Lower leg skin (tissue), 4 donors: ENCODE measurements around the gene JAGN1. TPM values are rescaled to one million over a fixed set of nuclear protein-coding genes. Genes with fewer than 3 reads are reported as not detected.

Source experiments
- DNase-seq, 2 donors: peaks; one replicate each; pipeline ENCODE4 v3.0.0-alpha.2; 2019; ENCODE audit warnings: low spot score in 2 of 2
- H3K4me3 ChIP-seq: fragments of 200-600 bp; sonication (generic); 2 replicates; pipeline ENCODE4 v1.5.1; 2017; ENCODE audit warnings: mild to moderate bottlenecking, low read depth; ENCODE audit not compliant: poor library complexity, severe bottlenecking
- CTCF ChIP-seq, 3 donors: fragments of 450-650 bp; IDR thresholded peaks; one replicate each; pipeline ENCODE4 v1.5.1; 2016; ENCODE audit warnings: antibody characterized with exemption in 3 of 3, mild to moderate bottlenecking in 3 of 3, moderate library complexity in 2 of 3
- POLR2A ChIP-seq, 2 donors: fragments of 450-650 bp; IDR thresholded peaks; one replicate each; pipeline ENCODE4 v1.6.1; 2016 to 2017; ENCODE audit warnings: antibody characterized with exemption in 2 of 2, mild to moderate bottlenecking in 1 of 2, moderate library complexity in 1 of 2
- WGBS, 2 donors: methylation state at CpG; one replicate each; pipeline ENCODE4 v1.1.5; 2018; 5-methylcytosine and 5-hydroxymethylcytosine counted together
- intact Hi-C: fragments of 100-400 bp; cut with DNase I; formaldehyde crosslinking; loops from one replicate; pipeline ENCODE4 v1.15.0; 2023; ENCODE audit warnings: low total_unique reads
- total RNA-seq, 4 donors: library from RNA; depleted of rRNA; stranded (reverse); fragments of >200 nt; gene quantifications; one replicate each; pipeline ENCODE4 v1.1.0, GENCODE V29; 2016

JAGN1 gene
- total RNA-seq, 4 donors from 2014 or later, result 39.2 to 70.6 (median 51.0) TPM

DNA sequence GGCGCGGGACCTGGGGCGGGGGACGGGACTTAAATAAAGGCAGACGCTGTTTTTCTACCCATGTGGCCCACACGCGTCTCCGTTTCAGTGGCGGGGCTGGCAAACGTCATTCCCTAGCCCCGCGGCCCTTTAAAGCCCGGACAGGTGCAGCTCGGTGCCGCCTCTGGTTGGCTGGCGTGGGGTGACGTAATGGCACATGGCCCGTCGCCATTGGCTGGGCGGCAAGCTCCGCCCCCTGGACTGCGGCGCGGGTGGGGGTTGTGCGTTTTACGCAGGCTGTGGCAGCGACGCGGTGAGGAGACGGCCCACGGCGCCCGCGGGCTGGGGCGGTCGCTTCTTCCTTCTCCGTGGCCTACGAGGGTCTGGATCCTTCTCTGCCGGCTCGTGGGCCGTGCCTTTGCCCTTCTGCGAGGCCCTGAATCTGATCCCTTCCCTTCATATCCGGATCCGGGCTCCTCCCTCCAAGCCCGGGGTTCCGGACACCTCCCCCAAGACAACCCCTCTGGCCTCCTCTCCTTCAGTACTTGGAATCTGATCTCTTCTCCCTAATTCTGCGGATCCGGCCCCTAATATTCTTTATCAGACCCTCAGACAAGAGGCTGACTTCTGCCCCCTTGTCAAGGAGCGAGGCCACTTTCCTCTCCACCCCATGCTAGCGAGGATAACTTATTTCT is 43.3 kb downstream of the JAGN1 start, which contains the start of gene CRELD1:
Gene CRELD1 (plus strand): TSS at position 274 of the 674 bp plus-strand sequence. CDS start 605 bp downstream, outside the sequence.
- TF ChIP-seq CTCF (IDR thresholded peaks at IDR 0.05) (no peak), POLR2A (IDR thresholded peaks at IDR 0.05) (peak in 1 of 2 donors; percentile 4)
- peak within 1 kb of the TSS; percentile 53 for H3K4me3 ChIP-seq
- intact Hi-C loops, result no loop called here
- 0 to 1% methylated on average over 30 to 34 of the region's 50 CpGs for WGBS, 2 donors
- peak; percentile 90 to 99 for DNase-seq

DNA sequence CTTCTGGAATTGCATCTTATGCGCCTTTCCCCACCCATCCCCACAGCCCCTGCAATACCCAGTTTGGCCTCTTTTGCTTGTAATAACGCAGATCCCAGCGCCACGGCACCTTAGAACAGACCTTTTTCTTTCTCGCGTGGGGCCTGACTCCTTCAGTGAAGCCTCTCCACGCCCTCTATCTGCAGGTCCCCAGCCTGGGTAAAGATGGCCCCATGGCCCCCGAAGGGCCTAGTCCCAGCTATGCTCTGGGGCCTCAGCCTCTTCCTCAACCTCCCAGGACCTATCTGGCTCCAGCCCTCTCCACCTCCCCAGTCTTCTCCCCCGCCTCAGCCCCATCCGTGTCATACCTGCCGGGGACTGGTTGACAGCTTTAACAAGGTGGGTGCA is 43.8 kb downstream of the JAGN1 start:
- WGBS, 2 donors, result 7 to 13% methylated on average over 11 of the region's 11 CpGs
- peak in 1 of 2 donors; percentile 87 for DNase-seq
- TF ChIP-seq CTCF (IDR thresholded peaks at IDR 0.05), result no peak
- TF ChIP-seq POLR2A (IDR thresholded peaks at IDR 0.05), result no peak
- H3K4me3 ChIP-seq, result peak overlapping the region; percentile 53
- intact Hi-C loops, result no loop called here

- intact Hi-C loops, result no loop called here
- TF ChIP-seq CTCF (IDR thresholded peaks at IDR 0.05) (no peak), POLR2A (IDR thresholded peaks at IDR 0.05) (no peak)
- H3K4me3 ChIP-seq, result no peak overlapping the region
- WGBS, 2 donors, result 49 to 66% methylated on average over 4 of the region's 4 CpGs
- no peak for DNase-seq
These were observed 44.6 kb downstream of the JAGN1 start for GRCh38 chr3:9934993-9935392.

DNA sequence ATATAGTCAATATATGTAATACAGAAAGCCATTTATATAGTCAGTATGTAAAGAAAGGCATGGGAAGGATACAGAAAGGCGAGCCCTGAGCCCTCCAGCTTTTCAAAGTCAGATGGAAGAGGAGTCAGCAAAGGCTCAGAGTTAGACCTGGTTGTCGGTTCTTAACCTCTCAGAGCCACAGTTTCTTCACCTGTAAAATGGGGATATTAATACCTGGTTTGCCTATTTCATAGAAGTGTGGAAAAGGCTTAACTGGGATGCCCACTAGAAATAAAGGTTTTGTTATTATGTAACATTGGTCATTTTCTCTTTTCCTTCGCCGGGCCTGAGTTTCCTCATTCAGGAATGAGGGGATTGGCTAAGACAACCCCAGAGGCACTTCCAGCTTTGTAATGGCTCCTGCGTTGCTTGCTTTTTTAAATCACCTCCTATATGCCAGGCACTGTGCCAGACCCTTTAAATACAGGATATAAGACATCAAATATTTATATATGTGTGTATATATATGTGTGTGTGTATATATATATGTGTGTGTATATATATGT is 45.6 kb downstream of the JAGN1 start:
- WGBS, 2 donors, result 87 to 92% methylated on average over 5 of the region's 5 CpGs
- TF ChIP-seq POLR2A (IDR thresholded peaks at IDR 0.05) (no peak), CTCF (IDR thresholded peaks at IDR 0.05) (no peak)
- no peak overlapping the region for H3K4me3 ChIP-seq
- intact Hi-C loops, result no loop called here
- no peak for DNase-seq

DNA sequence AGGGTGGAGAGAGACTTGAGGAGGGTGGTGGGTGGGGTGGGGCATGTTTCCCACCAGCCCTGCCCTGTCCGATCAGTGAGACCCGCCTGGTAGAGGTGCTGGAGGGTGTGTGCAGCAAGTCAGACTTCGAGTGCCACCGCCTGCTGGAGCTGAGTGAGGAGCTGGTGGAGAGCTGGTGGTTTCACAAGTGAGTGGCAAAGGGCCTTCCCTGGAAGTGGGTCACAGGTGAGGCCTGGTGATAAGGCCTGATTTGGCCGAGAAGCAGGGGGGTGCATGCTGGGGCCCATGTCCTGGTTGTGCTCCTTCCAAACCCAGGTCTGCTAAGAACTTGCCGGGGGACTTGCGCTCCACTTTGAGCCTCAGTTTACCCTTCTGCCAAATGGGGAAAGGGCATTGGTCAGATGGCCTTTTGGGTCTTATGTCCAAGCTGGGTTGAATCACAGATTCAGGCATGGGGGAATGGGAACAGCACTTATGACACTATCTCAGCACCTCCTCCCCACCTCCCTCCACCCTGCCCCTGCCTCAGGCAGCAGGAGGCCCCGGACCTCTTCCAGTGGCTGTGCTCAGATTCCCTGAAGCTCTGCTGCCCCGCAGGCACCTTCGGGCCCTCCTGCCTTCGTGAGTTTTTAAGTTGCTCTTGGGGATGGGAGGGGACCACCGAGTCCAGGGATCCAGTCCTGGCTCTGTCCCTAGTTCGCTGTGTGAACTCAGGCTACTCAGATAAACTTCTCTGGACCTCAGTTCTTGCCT is 47.3 kb downstream of the JAGN1 start:
- no peak for DNase-seq
- 90% methylated on average over 13 of the region's 13 CpGs for WGBS, 2 donors
- TF ChIP-seq POLR2A (IDR thresholded peaks at IDR 0.05) (no peak), CTCF (IDR thresholded peaks at IDR 0.05) (no peak)
- intact Hi-C loops, result no loop called here
- H3K4me3 ChIP-seq, result no peak overlapping the region
